H1 (cell line): ENCODE data around the gene SNX25. TPM values are rescaled to one million over a fixed set of nuclear protein-coding genes. Genes with fewer than 3 reads are reported as not detected.

Experiments
- CBX5 ChIP-seq: fragments of 300-800, 300-1000 bp; sonication (generic); IDR thresholded peaks from 2 replicates; pipeline ENCODE4 v1.7.1; 2016; ENCODE audit warnings: antibody characterized with exemption, low read length, low read depth
- GTF2F1 ChIP-seq: IDR thresholded peaks from 2 replicates; pipeline ENCODE4 v1.6.1; 2012; ENCODE audit warnings: low read depth, low read length, improper control_type of control experiment, borderline replicate concordance
- JUN ChIP-seq: IDR thresholded peaks from 2 replicates; pipeline ENCODE4 v1.6.1; 2011; ENCODE audit warnings: low read depth, mild to moderate bottlenecking, improper control_type of control experiment, low read length
- RBBP5 ChIP-seq: IDR thresholded peaks from 2 replicates; pipeline ENCODE4 v1.7.1; 2012; ENCODE audit warnings: low read depth, mild to moderate bottlenecking, inconsistent platforms, low read length, moderate library complexity, borderline replicate concordance
- TAF1 ChIP-seq: IDR thresholded peaks from 2 replicates; pipeline ENCODE4 v1.6.1; 2011; ENCODE audit warnings: mild to moderate bottlenecking, low read depth, low read length
- TBP ChIP-seq: IDR thresholded peaks from 2 replicates; pipeline ENCODE4 v1.6.1; 2011; ENCODE audit warnings: low read depth, low read length, improper control_type of control experiment
- TEAD4 ChIP-seq: IDR thresholded peaks from 2 replicates; pipeline ENCODE4 v1.6.1; 2012; ENCODE audit warnings: low read depth, low read length, inconsistent platforms, mixed read lengths
- polyA plus RNA-seq, 7 experiments: library from polyadenylated mRNA; depleted of rRNA in 3 of 7; stranded (reverse) in 5 of 7; unstranded in 2 of 7; fragments of >200 nt in 5 of 7; fragments of 200-250 nt in 2 of 7; gene quantifications; 1 replicate in 5 of 7; 2 replicates in 1 of 7; 4 replicates in 1 of 7; pipeline versions ENCODE4 v1.2.1 to v1.2.3, GENCODE V29; 2011 to 2013; ENCODE audit warnings: missing spikeins in 2 of 7, mixed read lengths in 2 of 7
- total RNA-seq: library from RNA; stranded (reverse); fragmentation: NEBNext Ultra II Directional; extraction: Animal tissue kit (Norgen Biotek cat#: 25700); gene quantifications from 2 replicates; pipeline ENCODE4 v1.2.1, GENCODE V29; 2021

Gene SNX25
- total and polyA plus RNA-seq, 2 of the 8 experiments (the other 6 are each of a cell fraction or from before 2014, with no cell fraction given) = 5.4 to 19.9 TPM

DNA sequence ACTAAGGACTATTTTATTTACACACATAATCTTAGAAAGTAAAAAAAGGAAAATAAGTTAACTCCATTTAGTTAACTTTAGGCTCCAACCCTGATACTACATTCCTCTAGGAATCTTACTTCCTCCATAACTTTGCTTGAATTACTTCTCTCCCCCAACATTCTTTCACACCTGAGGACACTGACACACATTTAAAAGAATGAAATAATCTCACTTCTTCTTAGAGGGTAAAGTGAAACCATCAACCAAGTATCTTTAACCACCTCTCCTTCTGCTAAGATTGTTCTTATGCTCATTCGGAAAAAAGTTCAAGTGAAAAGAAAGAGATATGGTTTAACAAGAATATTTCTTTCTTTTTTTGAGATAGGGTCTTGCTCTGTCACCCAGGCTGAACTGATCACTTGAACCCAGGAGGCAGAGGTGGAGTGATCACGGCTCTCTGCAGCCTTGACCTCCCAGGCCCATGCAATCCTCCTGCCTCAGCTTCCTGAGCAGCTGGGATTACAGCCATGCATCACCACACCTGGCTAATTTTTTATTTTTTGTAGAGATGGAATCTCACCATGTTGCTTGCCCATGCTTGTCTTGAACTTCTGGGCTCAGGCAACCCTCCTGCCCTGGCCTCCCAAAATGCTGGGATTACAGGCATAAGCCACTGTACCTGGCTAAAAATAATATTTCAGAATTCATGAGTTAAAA, 37.9 kb upstream of the SNX25 start (continued):
- TF ChIP-seq CBX5 = no peak
- TF ChIP-seq RBBP5 = no peak
- no peak for TF ChIP-seq TAF1
- TF ChIP-seq TEAD4 = no peak
- no peak for TF ChIP-seq JUN
- no peak for TF ChIP-seq TBP
- TF ChIP-seq GTF2F1 = no peak
